H9 (cell line): ENCODE results near the gene CYFIP1. TPM values are rescaled to one million over a fixed set of nuclear protein-coding genes. Genes with fewer than 3 reads are reported as not detected.

Source experiments
- DNase-seq: peaks from one replicate; pipeline ENCODE4 v3.0.0-alpha.2; 2017
- H2AFZ ChIP-seq: one replicate; pipeline ENCODE4 v1.6.1; 2013; ENCODE audit warnings: mild to moderate bottlenecking, low read length, control low read depth, moderate library complexity
- H2AK5ac ChIP-seq: 2 replicates; pipeline ENCODE4 v1.6.1; 2013; ENCODE audit warnings: low read length, control low read depth, mixed read lengths; ENCODE audit not compliant: insufficient read length
- H2BK120ac ChIP-seq: one replicate; pipeline ENCODE4 v1.6.1; 2013; ENCODE audit warnings: low read depth, mild to moderate bottlenecking, low read length, control low read depth, inconsistent platforms; ENCODE audit not compliant: poor library complexity, severe bottlenecking
- H2BK12ac ChIP-seq: 2 replicates; pipeline ENCODE4 v1.6.1; 2013; ENCODE audit warnings: low read length, control low read depth, mixed read lengths, low read depth; ENCODE audit not compliant: insufficient read length
- H2BK15ac ChIP-seq: 2 replicates; pipeline ENCODE4 v1.6.1; 2013; ENCODE audit warnings: low read depth, low read length, control low read depth
- H2BK20ac ChIP-seq: one replicate; pipeline ENCODE4 v1.6.1; 2013; ENCODE audit warnings: low read depth, mild to moderate bottlenecking, low read length, control low read depth, inconsistent platforms; ENCODE audit not compliant: poor library complexity, severe bottlenecking
- H2BK5ac ChIP-seq: 2 replicates; pipeline ENCODE4 v1.6.1; 2013; ENCODE audit warnings: low read length, control low read depth, mixed read lengths; ENCODE audit not compliant: insufficient read length
- H3K14ac ChIP-seq: 2 replicates; pipeline ENCODE4 v1.6.1; 2013; ENCODE audit warnings: low read length, control low read depth; ENCODE audit not compliant: insufficient read depth
- H3K18ac ChIP-seq: 2 replicates; pipeline ENCODE4 v1.6.1; 2013; ENCODE audit warnings: low read depth, mild to moderate bottlenecking, mixed read lengths, low read length, control low read depth; ENCODE audit not compliant: insufficient read length
- H3K23ac ChIP-seq: 2 replicates; pipeline ENCODE4 v1.6.1; 2013; ENCODE audit warnings: low read length, control low read depth, mixed read lengths, low read depth; ENCODE audit not compliant: insufficient read length
- H3K23me2 ChIP-seq: 2 replicates; pipeline ENCODE4 v1.6.1; 2013; ENCODE audit warnings: low read depth, mild to moderate bottlenecking, mixed read lengths, low read length, control low read depth; ENCODE audit not compliant: insufficient read length, poor library complexity, severe bottlenecking
- H3K27ac ChIP-seq: 2 replicates; pipeline ENCODE4 v1.5.1; 2013; ENCODE audit warnings: low read length, control low read depth, mixed read lengths, low read depth; ENCODE audit not compliant: insufficient read length
- H3K27me3 ChIP-seq: 2 replicates; pipeline ENCODE4 v1.6.1; 2013; ENCODE audit warnings: low read length, control low read depth, inconsistent platforms; ENCODE audit not compliant: insufficient read depth
- H3K4ac ChIP-seq: 2 replicates; pipeline ENCODE4 v1.6.1; 2013; ENCODE audit warnings: low read depth, mild to moderate bottlenecking, control low read depth, inconsistent platforms, low read length, moderate library complexity
- H3K4me1 ChIP-seq: 2 replicates; pipeline ENCODE4 v1.6.1; 2013; ENCODE audit warnings: low read length, control low read depth, inconsistent platforms; ENCODE audit not compliant: insufficient read depth
- H3K4me2 ChIP-seq: 2 replicates; pipeline ENCODE4 v1.6.1; 2013; ENCODE audit warnings: low read length, control low read depth, mixed read lengths; ENCODE audit not compliant: insufficient read length, insufficient read depth
- H3K56ac ChIP-seq: 2 replicates; pipeline ENCODE4 v1.6.1; 2013; ENCODE audit warnings: low read depth, mild to moderate bottlenecking, mixed read lengths, low read length, control low read depth; ENCODE audit not compliant: insufficient read length
- H3K79me1 ChIP-seq: 2 replicates; pipeline ENCODE4 v1.6.1; 2013; ENCODE audit warnings: low read depth, mild to moderate bottlenecking, moderate library complexity, low read length, control low read depth, inconsistent platforms; ENCODE audit not compliant: insufficient read depth, poor library complexity, severe bottlenecking
- H3K79me2 ChIP-seq: 2 replicates; pipeline ENCODE4 v1.6.1; 2013; ENCODE audit warnings: low read length, control low read depth, inconsistent platforms; ENCODE audit not compliant: insufficient read depth
- H3K9ac ChIP-seq: 2 replicates; pipeline ENCODE4 v1.6.1; 2013; ENCODE audit warnings: low read length, control low read depth, mixed read lengths; ENCODE audit not compliant: insufficient read length; ENCODE audit errors: extremely low read depth
- H3K9me3 ChIP-seq: one replicate; pipeline ENCODE4 v1.6.1; 2013; ENCODE audit warnings: low read depth, low read length, inconsistent platforms; ENCODE audit not compliant: control insufficient read depth
- H3T11ph ChIP-seq: one replicate; pipeline ENCODE4 v1.6.1; 2013; ENCODE audit warnings: mild to moderate bottlenecking, low read length, control low read depth, inconsistent platforms
- H4K20me1 ChIP-seq: one replicate; pipeline ENCODE4 v1.6.1; 2013; ENCODE audit not compliant: control insufficient read depth, insufficient read length, insufficient read depth
- H4K5ac ChIP-seq: 2 replicates; pipeline ENCODE4 v1.6.1; 2013; ENCODE audit warnings: low read depth, mild to moderate bottlenecking, mixed read lengths, low read length, control low read depth; ENCODE audit not compliant: insufficient read length
- H4K8ac ChIP-seq: replicated peaks from 2 replicates; pipeline ENCODE4 v1.6.1; 2013; ENCODE audit warnings: low read length, control low read depth, mixed read lengths, low read depth; ENCODE audit not compliant: insufficient read length
- H4K91ac ChIP-seq: 2 replicates; pipeline ENCODE4 v1.6.1; 2013; ENCODE audit warnings: low read depth, mild to moderate bottlenecking, moderate library complexity, mixed read lengths, low read length, control low read depth; ENCODE audit not compliant: insufficient read length
- H3K27ac Mint-ChIP-seq, 3 experiments: 2 replicates in 2 of 3; 3 replicates in 1 of 3; pipeline ENCODE4 v1.8.0; 2020 to 2021; ENCODE audit warnings: mixed read lengths in 3 of 3, mild to moderate bottlenecking in 1 of 3, moderate library complexity in 1 of 3
- H3K27me3 Mint-ChIP-seq: 2 replicates; pipeline ENCODE4 v1.8.0; 2021; ENCODE audit warnings: low read depth, mild to moderate bottlenecking, moderate library complexity, mixed read lengths
- H3K36me3 Mint-ChIP-seq, 3 experiments: 2 replicates in 2 of 3; 3 replicates in 1 of 3; pipeline ENCODE4 v1.8.0; 2020 to 2021; ENCODE audit warnings: low read depth in 3 of 3, mixed read lengths in 3 of 3; ENCODE audit not compliant: insufficient read depth in 1 of 3
- H3K4me1 Mint-ChIP-seq, 2 experiments: 2 replicates each; pipeline ENCODE4 v1.8.0; 2020; ENCODE audit warnings: mixed read lengths in 2 of 2
- H3K4me3 Mint-ChIP-seq, 2 experiments: 2 replicates in 1 of 2; 3 replicates in 1 of 2; pipeline ENCODE4 v1.8.0; 2020 to 2021; ENCODE audit warnings: mild to moderate bottlenecking in 2 of 2, mixed read lengths in 2 of 2, moderate library complexity in 1 of 2
- H3K9me3 Mint-ChIP-seq, 2 experiments: 2 replicates in 1 of 2; 3 replicates in 1 of 2; pipeline ENCODE4 v1.8.0; 2020; ENCODE audit warnings: mild to moderate bottlenecking in 2 of 2, mixed read lengths in 2 of 2, moderate library complexity in 1 of 2
- CTCF ChIP-seq: fragments of 200-600 bp; sonication (generic); conservative IDR thresholded peaks from 3 replicates; pipeline ENCODE4 v1.8.0; 2021; ENCODE audit warnings: antibody characterized with exemption, mild to moderate bottlenecking
- WGBS: extraction: QIAGEN DNeasy Blood & Tissue Kit; methylation state at CpG from one replicate; pipeline ENCODE4 v1.1.7; 2013; ENCODE audit warnings: missing lambda C conversion rate, low lambda C conversion rate, mixed read lengths; ENCODE audit not compliant: insufficient read length; ENCODE audit errors: extremely low coverage; 5-methylcytosine and 5-hydroxymethylcytosine counted together
- total RNA-seq: library from RNA; stranded (reverse); gene quantifications from 2 replicates; pipeline ENCODE4 v1.2.1, GENCODE V29; 2021

Gene CYFIP1
- total RNA-seq, 1 experiment from 2014 or later, result 71.2 TPM

GRCh38 chr15:22903961-22904534 is 76.1 kb downstream of the CYFIP1 start:
- Mint-ChIP-seq H3K4me3 (no peak overlapping the region), H3K9me3 (0 out of 5 replicates have a peak, but pooled peaks cover 0 to 3% of the 10 kb centered on the region in 2 experiments), H3K36me3 (peaks cover 28 to 46% (median 44%) of the 10 kb centered on the region in 3 experiments), H3K27ac (no peak overlapping the region), H3K4me1 (no peaks in the 10 kb centered on the region), H3K27me3 (no peaks in the 10 kb centered on the region)
- H4K91ac ChIP-seq, result no peak overlapping the region
- no peak overlapping the region for H3K56ac ChIP-seq
- no peak overlapping the region for H2BK20ac ChIP-seq
- H3K79me1 ChIP-seq, result no peaks in the 10 kb centered on the region
- H3K79me2 ChIP-seq, result no peaks in the 10 kb centered on the region
- H2BK5ac ChIP-seq, result no peak overlapping the region
- no peak overlapping the region for H4K5ac ChIP-seq
- no peak overlapping the region for H3K23ac ChIP-seq
- no peaks in the 10 kb centered on the region for H3K9me3 ChIP-seq
- H3K18ac ChIP-seq, result no peak overlapping the region
- no peak overlapping the region for H2BK120ac ChIP-seq
- no peak overlapping the region for H2BK12ac ChIP-seq
- H3K9ac ChIP-seq, result no peak overlapping the region
- peaks cover 3% of the 10 kb centered on the region for H4K20me1 ChIP-seq
- no peak overlapping the region for H4K8ac ChIP-seq
- no peak overlapping the region for H3K4me2 ChIP-seq
- WGBS, result no CpG with 5 or more reads among the region's 19 CpGs
- no peak for TF ChIP-seq CTCF
- no peak overlapping the region for H3K4ac ChIP-seq
- no peak overlapping the region for H2AFZ ChIP-seq
- H3K4me1 ChIP-seq, result no peaks in the 10 kb centered on the region
- no peak overlapping the region for H3K14ac ChIP-seq
- H2AK5ac ChIP-seq, result no peak overlapping the region
- DNase-seq, result no peak
- H3K27me3 ChIP-seq, result no peaks in the 10 kb centered on the region
- H3K27ac ChIP-seq, result no peak overlapping the region
- H3T11ph ChIP-seq, result no peak overlapping the region
- H2BK15ac ChIP-seq, result no peak overlapping the region
- H3K23me2 ChIP-seq, result no peaks in the 10 kb centered on the region
